ENCODE data around the gene GHITM.
"Not testable (repeated sequence)": the region's sequence is repeated elsewhere in the genome, so short reads cannot be mapped to it uniquely, and the experiment has no call there.

The GHITM gene

GRCh38 chr10:84173501-84173929, 34.2 kb downstream of the GHITM start, which contains the start of gene GPR15LG:
GPR15LG (plus strand) TSS chr10:84173801; CDS start chr10:84173852, 51 bp downstream.
- H3K4me1 ChIP-seq (ENCODE audit: control insufficient read depth in 1 of 2, insufficient read depth in 2 of 2, low read length in 2 of 2): no peaks in the 10 kb centered on the region
- H3K36me3 ChIP-seq (ENCODE audit: control insufficient read depth in 1 of 2, insufficient read depth in 2 of 2, low read length in 2 of 2): no peaks in the 10 kb centered on the region
- H3K9me3 ChIP-seq (ENCODE audit: control insufficient read depth in 1 of 2, low read length in 2 of 2): no peaks in the 10 kb centered on the region
- H3K27ac ChIP-seq (ENCODE audit: low read depth, low read length): no peak within 1 kb of the TSS
- H3K4me3 ChIP-seq (ENCODE audit: low read depth in 1 of 2, low read length in 2 of 2): no peak within 1 kb of the TSS
- no peak within 1 kb of the TSS for H3K9ac ChIP-seq (ENCODE audit: low read depth in 1 of 2, low read length in 2 of 2)
- H3K27me3 ChIP-seq (ENCODE audit: control insufficient read depth in 1 of 2, insufficient read depth in 2 of 2, low read length in 2 of 2): no peaks in the 10 kb centered on the region

- Histone ChIP-seq H3K4me1 (ENCODE audit: control insufficient read depth in 1 of 2, insufficient read depth in 2 of 2, low read length in 2 of 2) (no peaks in the 10 kb centered on the region), H3K9ac (ENCODE audit: low read depth in 1 of 2, low read length in 2 of 2) (no peak overlapping the region), H3K27me3 (ENCODE audit: control insufficient read depth in 1 of 2, insufficient read depth in 2 of 2, low read length in 2 of 2) (no peaks in the 10 kb centered on the region), H3K9me3 (ENCODE audit: control insufficient read depth in 1 of 2, low read length in 2 of 2) (no peaks in the 10 kb centered on the region), H3K4me3 (ENCODE audit: low read depth in 1 of 2, low read length in 2 of 2) (no peak overlapping the region), H3K36me3 (ENCODE audit: control insufficient read depth in 1 of 2, insufficient read depth in 2 of 2, low read length in 2 of 2) (no peaks in the 10 kb centered on the region), H3K27ac (ENCODE audit: low read depth, low read length) (no peak overlapping the region)
Observed at GRCh38 chr10:84175436-84175835, 36.1 kb downstream of the GHITM start.

DNA sequence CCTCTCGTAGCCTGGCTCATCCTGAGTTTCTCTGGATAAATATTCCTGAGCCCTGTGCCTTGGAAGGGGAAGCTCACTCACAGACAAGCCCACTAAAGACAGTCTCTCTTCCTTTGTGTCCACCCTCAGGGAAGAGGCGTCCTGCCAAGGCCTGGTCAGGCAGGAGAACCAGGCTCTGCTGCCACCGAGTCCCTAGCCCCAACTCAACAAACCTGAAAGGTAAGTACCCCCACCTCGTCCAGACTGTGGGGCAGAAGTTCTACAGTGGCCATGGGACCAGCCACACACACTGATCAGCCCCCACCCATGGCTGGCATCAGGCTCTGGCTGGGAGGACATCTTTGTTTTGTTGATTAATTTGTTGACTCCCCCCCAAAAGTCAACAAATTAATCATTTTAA, 37.0 kb downstream of the GHITM start:
- no peak overlapping the region for H3K4me3 ChIP-seq (ENCODE audit: low read depth in 1 of 2, low read length in 2 of 2)
- H3K9ac ChIP-seq (ENCODE audit: low read depth in 1 of 2, low read length in 2 of 2): no peak overlapping the region
- H3K4me1 ChIP-seq (ENCODE audit: control insufficient read depth in 1 of 2, insufficient read depth in 2 of 2, low read length in 2 of 2): no peaks in the 10 kb centered on the region
- H3K9me3 ChIP-seq (ENCODE audit: control insufficient read depth in 1 of 2, low read length in 2 of 2): no peaks in the 10 kb centered on the region
- no peak overlapping the region for H3K27ac ChIP-seq (ENCODE audit: low read depth, low read length)
- H3K36me3 ChIP-seq (ENCODE audit: control insufficient read depth in 1 of 2, insufficient read depth in 2 of 2, low read length in 2 of 2): no peaks in the 10 kb centered on the region
- H3K27me3 ChIP-seq (ENCODE audit: control insufficient read depth in 1 of 2, insufficient read depth in 2 of 2, low read length in 2 of 2): no peaks in the 10 kb centered on the region

DNA sequence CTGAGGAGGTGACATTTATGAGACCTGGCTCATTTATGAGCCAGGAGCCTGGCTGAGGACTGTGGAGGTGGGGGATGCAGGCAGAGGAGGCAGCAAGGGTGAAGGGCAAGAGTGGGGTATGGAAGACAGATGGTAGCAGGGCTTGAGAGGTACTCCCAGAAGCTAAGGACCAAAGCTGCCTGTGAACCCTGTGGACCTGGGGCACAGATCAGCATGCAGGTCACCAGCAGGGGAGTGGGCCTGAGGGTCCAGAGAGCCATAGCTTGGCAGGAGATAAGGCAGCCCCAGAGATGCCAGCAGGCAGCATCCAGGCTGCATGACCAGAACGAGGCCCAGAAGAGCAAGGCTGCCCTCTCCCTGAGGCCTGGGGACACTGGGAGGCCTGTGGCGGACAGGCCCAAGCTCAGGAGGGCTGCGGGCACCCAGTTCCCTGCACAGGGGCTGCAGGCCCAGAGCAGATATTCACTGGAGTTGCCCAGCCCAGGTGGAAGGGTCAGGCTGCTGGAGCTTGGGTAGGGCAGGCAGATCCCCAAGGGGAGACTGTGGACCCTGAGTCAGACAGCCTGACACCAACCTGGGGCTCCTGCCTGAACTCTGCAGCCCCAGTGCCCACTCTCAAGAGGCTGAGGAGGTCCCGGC, 37.6 kb downstream of the GHITM start:
- no peak overlapping the region for H3K9ac ChIP-seq (ENCODE audit: low read depth in 1 of 2, low read length in 2 of 2)
- no peaks in the 10 kb centered on the region for H3K9me3 ChIP-seq (ENCODE audit: control insufficient read depth in 1 of 2, low read length in 2 of 2)
- H3K4me3 ChIP-seq (ENCODE audit: low read depth in 1 of 2, low read length in 2 of 2): no peak overlapping the region
- no peaks in the 10 kb centered on the region for H3K4me1 ChIP-seq (ENCODE audit: control insufficient read depth in 1 of 2, insufficient read depth in 2 of 2, low read length in 2 of 2)
- H3K27me3 ChIP-seq (ENCODE audit: control insufficient read depth in 1 of 2, insufficient read depth in 2 of 2, low read length in 2 of 2): no peaks in the 10 kb centered on the region
- no peak overlapping the region for H3K27ac ChIP-seq (ENCODE audit: low read depth, low read length)
- no peaks in the 10 kb centered on the region for H3K36me3 ChIP-seq (ENCODE audit: control insufficient read depth in 1 of 2, insufficient read depth in 2 of 2, low read length in 2 of 2)

- Histone ChIP-seq H3K36me3 (ENCODE audit: control insufficient read depth in 1 of 2, insufficient read depth in 2 of 2, low read length in 2 of 2) (no peaks in the 10 kb centered on the region), H3K4me1 (ENCODE audit: control insufficient read depth in 1 of 2, insufficient read depth in 2 of 2, low read length in 2 of 2) (no peaks in the 10 kb centered on the region), H3K9me3 (ENCODE audit: control insufficient read depth in 1 of 2, low read length in 2 of 2) (no peaks in the 10 kb centered on the region), H3K9ac (ENCODE audit: low read depth in 1 of 2, low read length in 2 of 2) (no peak overlapping the region), H3K4me3 (ENCODE audit: low read depth in 1 of 2, low read length in 2 of 2) (no peak overlapping the region), H3K27ac (ENCODE audit: low read depth, low read length) (no peak overlapping the region), H3K27me3 (ENCODE audit: control insufficient read depth in 1 of 2, insufficient read depth in 2 of 2, low read length in 2 of 2) (no peaks in the 10 kb centered on the region)
Observed at GRCh38 chr10:84177541-84178141, 38.3 kb downstream of the GHITM start.

DNA sequence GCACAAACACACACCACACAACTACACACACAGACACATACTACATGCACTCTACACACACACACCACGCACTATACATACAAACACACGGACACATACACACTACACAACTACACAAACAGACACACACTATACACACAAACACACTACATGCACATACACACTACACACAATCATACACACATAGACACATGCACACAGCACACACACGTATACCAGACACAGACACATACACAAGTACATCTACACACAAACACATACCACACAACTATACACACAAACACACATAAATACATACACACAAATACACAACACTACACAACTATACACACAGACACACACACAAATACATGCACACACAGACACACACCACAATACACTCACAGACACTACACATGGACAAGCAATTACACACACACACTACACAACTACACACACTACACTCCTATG, 38.9 kb downstream of the GHITM start:
- H3K36me3 ChIP-seq (ENCODE audit: control insufficient read depth in 1 of 2, insufficient read depth in 2 of 2, low read length in 2 of 2): no peaks in the 10 kb centered on the region
- H3K9me3 ChIP-seq (ENCODE audit: control insufficient read depth in 1 of 2, low read length in 2 of 2): no peaks in the 10 kb centered on the region

DNA sequence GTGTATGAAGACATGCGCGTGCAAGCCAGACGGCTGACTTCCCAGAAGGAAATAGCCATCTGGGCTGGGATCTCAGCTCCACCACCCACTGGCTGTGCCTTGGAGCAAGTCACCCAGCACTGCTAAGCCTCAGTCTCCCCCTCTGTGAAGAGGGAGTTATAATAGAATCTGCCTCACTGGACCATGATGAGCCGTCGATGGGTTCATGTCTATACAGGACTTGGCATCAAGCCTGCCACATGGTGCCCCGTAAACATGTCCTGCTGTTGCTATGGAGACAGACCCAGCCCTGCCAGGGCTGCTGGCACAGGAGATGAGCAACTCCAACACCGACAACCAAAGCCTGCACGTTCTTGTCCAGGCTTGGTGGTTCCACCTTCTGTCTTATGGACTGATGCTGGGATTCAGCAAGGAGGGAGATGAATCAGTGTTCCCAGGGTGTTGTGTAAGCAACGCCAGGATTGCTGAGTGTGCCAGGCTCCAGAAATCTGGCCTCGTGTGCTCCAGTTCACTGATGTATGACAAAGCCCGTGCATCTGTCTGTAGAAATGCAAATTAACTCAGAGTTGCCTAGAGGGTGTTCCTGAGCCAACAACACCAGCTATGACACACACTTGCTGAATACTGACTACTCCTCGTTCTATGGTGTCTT, 39.9 kb downstream of the GHITM start:
- no peak overlapping the region for H3K9ac ChIP-seq (ENCODE audit: low read depth in 1 of 2, low read length in 2 of 2)
- no peak overlapping the region for H3K27ac ChIP-seq (ENCODE audit: low read depth, low read length)
- H3K4me1 ChIP-seq (ENCODE audit: control insufficient read depth in 1 of 2, insufficient read depth in 2 of 2, low read length in 2 of 2): no peaks in the 10 kb centered on the region
- H3K9me3 ChIP-seq (ENCODE audit: control insufficient read depth in 1 of 2, low read length in 2 of 2): no peaks in the 10 kb centered on the region
- H3K27me3 ChIP-seq (ENCODE audit: control insufficient read depth in 1 of 2, insufficient read depth in 2 of 2, low read length in 2 of 2): no peaks in the 10 kb centered on the region
- H3K4me3 ChIP-seq (ENCODE audit: low read depth in 1 of 2, low read length in 2 of 2): no peak overlapping the region
- H3K36me3 ChIP-seq (ENCODE audit: control insufficient read depth in 1 of 2, insufficient read depth in 2 of 2, low read length in 2 of 2): no peaks in the 10 kb centered on the region

More for the DNA sequence above, 38.9 kb downstream of the GHITM start:
- H3K27ac ChIP-seq (ENCODE audit: low read depth, low read length): no peak overlapping the region
- H3K27me3 ChIP-seq (ENCODE audit: control insufficient read depth in 1 of 2, insufficient read depth in 2 of 2, low read length in 2 of 2): no peaks in the 10 kb centered on the region
- H3K4me3 ChIP-seq (ENCODE audit: low read depth in 1 of 2, low read length in 2 of 2): no peak overlapping the region
- no peak overlapping the region for H3K9ac ChIP-seq (ENCODE audit: low read depth in 1 of 2, low read length in 2 of 2)
- no peaks in the 10 kb centered on the region for H3K4me1 ChIP-seq (ENCODE audit: control insufficient read depth in 1 of 2, insufficient read depth in 2 of 2, low read length in 2 of 2)

DNA sequence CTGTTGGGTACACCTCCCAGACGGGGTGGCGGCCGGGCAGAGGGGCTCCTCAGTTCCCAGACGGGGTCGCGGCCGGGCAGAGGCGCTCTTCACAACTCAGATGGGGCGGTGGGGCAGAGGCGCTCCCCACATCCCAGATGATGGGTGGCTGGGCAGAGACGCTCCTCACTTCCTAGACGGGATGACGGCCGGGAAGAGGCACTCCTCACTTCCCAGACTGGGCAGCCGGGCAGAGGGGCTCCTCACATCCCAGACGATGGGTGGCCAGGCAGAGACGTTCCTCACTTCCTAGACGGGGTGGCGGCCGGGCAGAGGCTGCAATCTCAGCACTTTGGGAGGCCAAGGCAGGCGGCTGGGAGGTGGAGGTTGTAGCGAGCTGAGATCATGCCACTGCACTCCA, 41.1 kb downstream of the GHITM start:
- not testable (repeated sequence) for H3K4me1 ChIP-seq (ENCODE audit: control insufficient read depth in 1 of 2, insufficient read depth in 2 of 2, low read length in 2 of 2); H3K27me3 ChIP-seq (ENCODE audit: control insufficient read depth in 1 of 2, insufficient read depth in 2 of 2, low read length in 2 of 2); H3K9me3 ChIP-seq (ENCODE audit: control insufficient read depth in 1 of 2, low read length in 2 of 2); H3K27ac ChIP-seq (ENCODE audit: low read depth, low read length); H3K9ac ChIP-seq (ENCODE audit: low read depth in 1 of 2, low read length in 2 of 2); H3K36me3 ChIP-seq (ENCODE audit: control insufficient read depth in 1 of 2, insufficient read depth in 2 of 2, low read length in 2 of 2); H3K4me3 ChIP-seq (ENCODE audit: low read depth in 1 of 2, low read length in 2 of 2)

DNA sequence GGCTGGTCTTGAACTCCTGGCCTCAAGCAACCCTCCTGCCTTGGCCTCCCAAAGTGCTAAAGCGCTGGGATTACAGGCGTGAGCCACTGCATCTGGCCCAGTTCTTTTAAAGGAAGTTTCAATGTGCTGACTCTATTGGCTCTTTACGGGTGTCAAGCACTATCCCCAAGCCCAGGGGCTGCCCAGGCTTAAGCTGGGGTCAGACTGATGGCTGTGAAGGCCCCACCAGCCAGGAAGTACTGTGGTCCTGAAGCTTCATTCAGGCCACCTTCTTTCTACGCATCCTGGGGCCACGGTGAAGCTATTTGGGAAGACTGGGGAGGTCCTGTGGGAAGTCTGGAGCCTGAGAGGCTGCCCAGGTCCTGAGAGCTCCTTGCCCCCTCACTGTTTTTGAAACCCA, 42.3 kb downstream of the GHITM start:
- Histone ChIP-seq H3K4me3 (ENCODE audit: low read depth in 1 of 2, low read length in 2 of 2) (no peak overlapping the region), H3K9ac (ENCODE audit: low read depth in 1 of 2, low read length in 2 of 2) (no peak overlapping the region), H3K27me3 (ENCODE audit: control insufficient read depth in 1 of 2, insufficient read depth in 2 of 2, low read length in 2 of 2) (no peaks in the 10 kb centered on the region), H3K27ac (ENCODE audit: low read depth, low read length) (no peak overlapping the region), H3K9me3 (ENCODE audit: control insufficient read depth in 1 of 2, low read length in 2 of 2) (no peaks in the 10 kb centered on the region), H3K4me1 (ENCODE audit: control insufficient read depth in 1 of 2, insufficient read depth in 2 of 2, low read length in 2 of 2) (no peaks in the 10 kb centered on the region), H3K36me3 (ENCODE audit: control insufficient read depth in 1 of 2, insufficient read depth in 2 of 2, low read length in 2 of 2) (no peaks in the 10 kb centered on the region)

DNA sequence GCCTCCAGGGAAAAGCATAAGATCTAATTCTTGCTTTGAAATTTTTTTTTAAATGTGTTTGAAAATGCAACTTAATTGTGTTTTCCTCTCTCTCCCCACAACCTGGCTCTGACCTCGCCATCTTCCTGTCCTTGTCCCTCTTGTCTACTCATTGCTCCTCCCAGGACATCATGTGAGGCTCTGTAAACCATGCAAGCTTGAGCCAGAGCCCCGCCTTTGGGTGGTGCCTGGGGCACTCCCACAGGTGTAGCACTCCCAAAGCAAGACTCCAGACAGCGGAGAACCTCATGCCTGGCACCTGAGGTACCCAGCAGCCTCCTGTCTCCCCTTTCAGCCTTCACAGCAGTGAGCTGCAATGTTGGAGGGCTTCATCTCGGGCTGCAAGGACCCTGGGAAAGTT, 45.2 kb downstream of the GHITM start:
- Histone ChIP-seq H3K36me3 (ENCODE audit: control insufficient read depth in 1 of 2, insufficient read depth in 2 of 2, low read length in 2 of 2) (no peaks in the 10 kb centered on the region), H3K4me3 (ENCODE audit: low read depth in 1 of 2, low read length in 2 of 2) (no peak overlapping the region), H3K27me3 (ENCODE audit: control insufficient read depth in 1 of 2, insufficient read depth in 2 of 2, low read length in 2 of 2) (peaks cover 0 to 2% of the 10 kb centered on the region in 2 donors), H3K9ac (ENCODE audit: low read depth in 1 of 2, low read length in 2 of 2) (no peak overlapping the region), H3K27ac (ENCODE audit: low read depth, low read length) (no peak overlapping the region), H3K4me1 (ENCODE audit: control insufficient read depth in 1 of 2, insufficient read depth in 2 of 2, low read length in 2 of 2) (no peaks in the 10 kb centered on the region), H3K9me3 (ENCODE audit: control insufficient read depth in 1 of 2, low read length in 2 of 2) (no peaks in the 10 kb centered on the region)

Measured in duodenal mucosa (tissue), 2 donors.